ACC112 (cell line): ENCODE measurements around the gene OR2L3.

Experiments
- H2AFZ ChIP-seq: fragments of 200-600 bp; sonication (generic); one replicate; pipeline ENCODE4 v1.6.0; 2017; ENCODE audit warnings: antibody characterized with exemption, low read length; ENCODE audit not compliant: unreplicated experiment
- H3K27ac ChIP-seq: fragments of 200-600 bp; sonication (generic); 2 replicates; pipeline ENCODE4 v1.5.1; 2014; ENCODE audit warnings: low read depth, mild to moderate bottlenecking, antibody characterized with exemption, low read length, moderate library complexity
- H3K27me3 ChIP-seq: fragments of 200-600 bp; sonication (generic); 2 replicates; pipeline ENCODE4 v1.6.1; 2014; ENCODE audit warnings: mild to moderate bottlenecking, antibody characterized with exemption, low read length, moderate library complexity, mixed read lengths; ENCODE audit not compliant: insufficient read depth
- H3K36me3 ChIP-seq: fragments of 200-600 bp; sonication (generic); 2 replicates; pipeline ENCODE4 v1.6.1; 2016; ENCODE audit warnings: mild to moderate bottlenecking, antibody characterized with exemption, low read length, moderate library complexity, mixed read lengths; ENCODE audit not compliant: insufficient read depth
- H3K4me1 ChIP-seq: fragments of 200-600 bp; sonication (generic); one replicate; pipeline ENCODE4 v1.6.1; 2016; ENCODE audit warnings: low read length, mixed read lengths; ENCODE audit not compliant: insufficient read depth, unreplicated experiment, control insufficient read depth
- H3K4me3 ChIP-seq: fragments of 200-600 bp; sonication (generic); 2 replicates; pipeline ENCODE4 v1.5.1; 2014; ENCODE audit warnings: mild to moderate bottlenecking, low read depth, low read length
- H3K79me2 ChIP-seq: fragments of 200-600 bp; sonication (generic); one replicate; pipeline ENCODE4 v1.6.0; 2016; ENCODE audit warnings: low read length; ENCODE audit not compliant: control insufficient read depth, unreplicated experiment, insufficient read depth

OR2L3 gene

DNA sequence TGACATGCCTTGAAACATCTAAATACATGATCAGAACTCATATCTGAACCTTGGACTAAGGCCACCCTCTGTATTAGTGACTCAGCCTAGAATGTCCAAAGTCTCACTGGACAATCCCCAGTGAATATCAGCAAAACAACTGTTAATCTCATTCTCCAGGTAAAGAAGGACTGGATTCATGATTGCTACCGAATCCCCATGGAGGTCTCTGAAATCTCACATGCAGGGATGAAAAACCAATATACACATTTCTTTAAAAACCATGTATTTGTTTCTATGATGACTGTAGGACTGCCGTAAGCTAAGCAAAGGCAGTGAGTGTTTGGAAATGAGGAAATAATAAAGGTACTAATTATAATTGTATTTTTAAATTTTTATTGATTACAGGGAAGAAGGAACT is at the start of gene OR2L3:
Gene OR2L3, plus strand, starts transcription at position 301 of the 400 bp plus-strand sequence. CDS start 13,846 bp downstream, outside the sequence.
- no peak within 1 kb of the TSS for H3K27ac ChIP-seq
- H2AFZ ChIP-seq: no peak within 1 kb of the TSS
- no peaks in the 10 kb centered on the region for H3K36me3 ChIP-seq
- H3K79me2 ChIP-seq: no peaks in the 10 kb centered on the region
- H3K4me3 ChIP-seq: no peak within 1 kb of the TSS
- H3K27me3 ChIP-seq: no peaks in the 10 kb centered on the region
- no peaks in the 10 kb centered on the region for H3K4me1 ChIP-seq

- Histone ChIP-seq H3K36me3 (no peaks in the 10 kb centered on the region), H3K27ac (no peak overlapping the region), H3K4me3 (no peak overlapping the region), H3K4me1 (no peaks in the 10 kb centered on the region), H3K79me2 (no peaks in the 10 kb centered on the region), H3K27me3 (no peaks in the 10 kb centered on the region), H2AFZ (no peak overlapping the region)
These were observed 47.8 kb upstream of the OR2L3 start for GRCh38 chr1:247998811-247999210.

- Histone ChIP-seq H3K4me3 (no peak overlapping the region), H3K27ac (no peak overlapping the region), H3K4me1 (no peaks in the 10 kb centered on the region), H3K79me2 (no peaks in the 10 kb centered on the region), H2AFZ (no peak overlapping the region), H3K27me3 (no peaks in the 10 kb centered on the region), H3K36me3 (no peaks in the 10 kb centered on the region)
These were observed 46.5 kb upstream of the OR2L3 start for GRCh38 chr1:248000169-248000568.

DNA sequence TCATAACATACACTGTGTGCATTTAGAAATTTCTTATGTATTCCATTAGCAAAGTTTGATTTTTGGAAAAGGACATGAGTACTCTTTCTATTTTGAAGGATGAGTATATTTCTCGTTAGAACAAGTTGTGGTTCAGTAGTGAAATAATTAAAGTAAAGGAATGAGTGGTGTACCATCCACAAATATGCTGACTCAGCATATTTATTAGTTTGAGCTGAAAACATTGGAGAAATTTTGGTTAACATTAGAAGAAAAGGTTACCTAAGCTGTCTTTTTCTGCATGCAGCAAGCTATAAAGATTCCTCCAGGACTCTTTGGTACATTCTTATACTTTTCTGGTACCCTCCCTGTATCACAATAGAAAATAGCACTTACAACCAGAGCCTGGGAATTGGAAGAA is 38.9 kb upstream of the OR2L3 start:
- Histone ChIP-seq H3K27ac (no peak overlapping the region), H3K79me2 (no peaks in the 10 kb centered on the region), H2AFZ (no peak overlapping the region), H3K4me1 (no peaks in the 10 kb centered on the region), H3K4me3 (no peak overlapping the region), H3K27me3 (no peaks in the 10 kb centered on the region), H3K36me3 (no peaks in the 10 kb centered on the region)

DNA sequence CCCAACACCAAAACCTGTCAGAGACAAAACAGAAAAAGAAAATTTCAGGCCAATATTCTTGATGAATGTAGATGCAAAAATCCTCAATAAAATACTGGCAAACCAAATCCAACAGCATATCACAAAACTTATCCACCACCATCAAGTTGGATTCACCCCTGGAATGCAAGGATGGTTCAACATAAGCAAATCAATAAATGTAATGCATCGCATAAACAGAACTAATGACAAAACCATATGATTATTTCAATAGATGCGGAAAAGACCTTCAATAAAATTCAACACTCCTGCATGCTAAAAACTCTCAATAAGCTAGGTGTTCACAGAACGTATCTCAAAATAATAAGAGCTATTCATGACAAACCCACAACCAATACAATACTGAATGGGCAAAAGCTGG is 37.0 kb upstream of the OR2L3 start:
- Histone ChIP-seq H3K4me3 (no peak overlapping the region), H3K36me3 (no peaks in the 10 kb centered on the region), H3K27ac (no peak overlapping the region), H2AFZ (no peak overlapping the region), H3K79me2 (no peaks in the 10 kb centered on the region), H3K4me1 (no peaks in the 10 kb centered on the region), H3K27me3 (no peaks in the 10 kb centered on the region)

DNA sequence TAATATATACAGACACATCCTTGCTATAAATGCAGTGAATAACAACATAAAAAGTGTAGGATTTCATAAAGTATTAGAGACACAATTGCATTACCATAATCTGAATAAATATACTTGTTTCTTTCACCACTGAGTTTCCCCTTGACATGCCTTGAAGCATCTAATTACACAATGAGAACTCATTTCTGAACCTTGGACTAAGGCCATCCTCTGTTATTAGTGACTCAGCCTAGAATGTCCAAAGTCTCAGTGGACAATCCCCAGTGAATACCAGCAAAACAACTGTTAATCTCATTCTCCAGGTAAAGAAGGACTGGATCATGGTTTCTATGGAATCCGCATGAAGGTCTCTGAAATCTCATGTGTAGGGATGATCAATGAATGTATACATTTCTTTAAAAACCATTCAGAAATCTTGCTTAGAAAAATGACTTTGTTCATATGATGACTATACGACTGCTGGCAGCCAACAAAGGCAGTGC is 33.4 kb upstream of the OR2L3 start, which contains the start of gene OR2L5:
Gene OR2L5, plus strand, starts transcription at position 432 of the 482 bp plus-strand sequence. CDS start 8,288 bp downstream, outside the sequence.
- Histone ChIP-seq H3K27me3 (no peaks in the 10 kb centered on the region), H3K4me3 (no peak within 1 kb of the TSS), H3K27ac (no peak within 1 kb of the TSS), H3K4me1 (no peaks in the 10 kb centered on the region), H3K79me2 (no peaks in the 10 kb centered on the region), H2AFZ (no peak within 1 kb of the TSS), H3K36me3 (no peaks in the 10 kb centered on the region)

GRCh38 chr1:248015803-248016202 is 30.8 kb upstream of the OR2L3 start:
- Histone ChIP-seq H2AFZ (no peak overlapping the region), H3K4me1 (no peaks in the 10 kb centered on the region), H3K27ac (no peak overlapping the region), H3K27me3 (no peaks in the 10 kb centered on the region), H3K79me2 (no peaks in the 10 kb centered on the region), H3K36me3 (no peaks in the 10 kb centered on the region), H3K4me3 (no peak overlapping the region)

- H3K79me2 ChIP-seq: no peaks in the 10 kb centered on the region
- H3K36me3 ChIP-seq: no peaks in the 10 kb centered on the region
- H3K27ac ChIP-seq: no peak within 1 kb of the TSS
- no peaks in the 10 kb centered on the region for H3K27me3 ChIP-seq
- no peak within 1 kb of the TSS for H2AFZ ChIP-seq
- no peaks in the 10 kb centered on the region for H3K4me1 ChIP-seq
- H3K4me3 ChIP-seq: no peak within 1 kb of the TSS
These were observed 16.9 kb upstream of the OR2L3 start, which contains the start of gene OR2L2 for GRCh38 chr1:248029770-248030169. Gene OR2L2, plus strand, starts transcription at chr1:248030070. Its CDS starts 8,198 bp downstream, at chr1:248038268.

- Histone ChIP-seq H2AFZ (no peak overlapping the region), H3K79me2 (no peaks in the 10 kb centered on the region), H3K27me3 (no peaks in the 10 kb centered on the region), H3K4me1 (no peaks in the 10 kb centered on the region), H3K27ac (no peak overlapping the region), H3K36me3 (no peaks in the 10 kb centered on the region), H3K4me3 (no peak overlapping the region)
These were observed 1.4 kb upstream of the OR2L3 start for GRCh38 chr1:248045209-248045608.

DNA sequence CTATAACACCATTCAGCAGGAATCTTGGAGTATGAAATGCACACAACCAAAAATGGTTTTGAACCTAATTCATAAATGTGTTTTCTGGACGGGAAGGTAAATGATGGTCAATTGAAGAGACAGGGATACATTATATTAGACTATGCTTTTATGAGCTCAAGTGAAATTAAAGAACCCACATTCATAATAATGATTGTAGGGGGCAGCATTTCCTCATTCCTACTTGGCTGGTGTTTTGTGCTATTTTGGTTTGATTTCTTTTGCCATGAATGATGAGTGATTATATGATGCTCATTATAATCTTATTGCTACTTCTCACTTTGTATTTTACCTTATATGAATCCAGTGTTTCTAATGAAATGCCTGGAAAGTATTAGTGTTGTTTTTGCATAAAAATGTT is 372 bp downstream of the OR2L3 start:
- Histone ChIP-seq H3K27ac (no peak overlapping the region), H3K36me3 (no peaks in the 10 kb centered on the region)

GRCh38 chr1:248054671-248055070 is 8.0 kb downstream of the OR2L3 start:
- Histone ChIP-seq H3K79me2 (no peaks in the 10 kb centered on the region), H2AFZ (no peak overlapping the region), H3K27me3 (no peaks in the 10 kb centered on the region), H3K36me3 (no peaks in the 10 kb centered on the region), H3K27ac (no peak overlapping the region), H3K4me3 (no peak overlapping the region), H3K4me1 (no peaks in the 10 kb centered on the region)

More for the DNA sequence above, 372 bp downstream of the OR2L3 start:
- no peak overlapping the region for H2AFZ ChIP-seq
- H3K4me1 ChIP-seq: no peaks in the 10 kb centered on the region
- no peak overlapping the region for H3K4me3 ChIP-seq
- no peaks in the 10 kb centered on the region for H3K27me3 ChIP-seq
- H3K79me2 ChIP-seq: no peaks in the 10 kb centered on the region
